ENCODE results near the gene NOC4L. TPM values are rescaled to one million over a fixed set of nuclear protein-coding genes. Genes with fewer than 3 reads are reported as not detected.

Gene NOC4L
- total and polyA plus RNA-seq, 2 of the 4 experiments (the other 2 are of a cell fraction): 5.2 to 13.4 TPM

DNA sequence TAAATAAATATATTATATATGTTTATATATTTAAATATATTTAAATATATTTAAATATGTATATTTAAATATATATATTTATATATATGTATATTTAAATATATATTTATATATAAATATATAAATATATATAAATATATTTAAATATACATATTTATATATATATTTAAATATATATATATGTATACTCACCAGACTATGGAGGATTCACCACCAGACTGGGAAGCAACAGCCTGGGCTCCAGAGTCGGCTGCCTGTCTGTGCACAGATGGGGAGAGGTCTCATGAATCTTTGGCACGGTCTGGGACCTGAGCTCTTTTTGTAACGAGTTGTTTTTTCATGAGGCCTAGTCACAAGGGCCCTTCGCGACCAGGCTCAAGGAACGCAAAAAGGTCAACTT, 21.3 kb downstream of the NOC4L start:
- H3K4me3 ChIP-seq (ENCODE audit: insufficient read depth, low read depth, low read length): no peak overlapping the region
- POLR2A ChIA-PET (ENCODE audit: unreplicated experiment): no interaction called here
- H4K20me1 ChIP-seq (ENCODE audit: insufficient read depth, low read length): peaks cover 11% of the 10 kb centered on the region; the same call in 1 of the 2 replicates
- no peak overlapping the region for H3K9ac ChIP-seq (ENCODE audit: low read depth, low read length)
- H3K9me3 ChIP-seq (ENCODE audit: control insufficient read depth, insufficient read depth, low read length): no peaks in the 10 kb centered on the region
- H3K9me1 ChIP-seq (ENCODE audit: insufficient read depth, low read length): peaks cover 5% of the 10 kb centered on the region; the same call in 1 of the 2 replicates
- no peak overlapping the region for H3K23ac ChIP-seq (ENCODE audit: low read depth, low read length)
- no peak overlapping the region for H2BK120ac ChIP-seq (ENCODE audit: low read depth, low read length)
- peaks cover 13% of the 10 kb centered on the region for H3K4me1 ChIP-seq (ENCODE audit: control insufficient read depth, insufficient read depth, low read length)
- no peak overlapping the region for H2AK9ac ChIP-seq (replicated peaks; ENCODE audit: low read depth, low read length, poor library complexity)
- WGBS, 2 experiments (ENCODE audit: extremely low coverage in 2 of 2, insufficient read length in 1 of 2): 89% methylated on average over 5 of the region's 6 CpGs; no CpG with 5 or more reads in 1 of the 2 experiments
- no peak overlapping the region for H2AFZ ChIP-seq (replicated peaks; ENCODE audit: low read length, poor library complexity)
- H3K4me2 ChIP-seq (ENCODE audit: low read depth, low read length): no peak overlapping the region
- H2BK20ac ChIP-seq (ENCODE audit: low read depth, low read length): no peak overlapping the region
- CTCF ChIA-PET: no interaction called here
- H4K5ac ChIP-seq (ENCODE audit: low read depth, low read length): no peak overlapping the region
- no peak for ATAC-seq (ENCODE audit: low read depth)
- intact Hi-C loops (cut with micrococcal nuclease): no loop called here
- H3K14ac ChIP-seq (replicated peaks; ENCODE audit: low read depth, low read length): no peak overlapping the region
- in situ Hi-C loops (cut with MboI; ENCODE audit: low sequenced_read_pairs): no loop called here
- no peak overlapping the region for H4K8ac ChIP-seq (ENCODE audit: low read depth in 2 of 2, low read length in 2 of 2)
- dilution Hi-C loops (cut with HindIII; ENCODE audit: low sequenced_read_pairs, unreplicated experiment): no loop called here
- H3K56ac ChIP-seq (ENCODE audit: extremely low read depth, insufficient read depth, low read length): no peak overlapping the region
- no peak overlapping the region for H3K4ac ChIP-seq (ENCODE audit: low read depth, low read length)
- no peaks in the 10 kb centered on the region for H3K36me3 ChIP-seq (ENCODE audit: control insufficient read depth, insufficient read depth, low read length)
- H3K27ac ChIP-seq (ENCODE audit: insufficient read depth, low read length): no peak overlapping the region
- H3K27me3 ChIP-seq (ENCODE audit: control insufficient read depth, insufficient read depth, low read length): peaks cover 13% of the 10 kb centered on the region; the same call in 1 of the 2 replicates
- no peaks in the 10 kb centered on the region for H3K79me1 ChIP-seq (ENCODE audit: low read depth in 1 of 2, low read length in 2 of 2)
- BruUV-seq (replicated peaks): no TSS peak
- no peak overlapping the region for H2BK5ac ChIP-seq (ENCODE audit: low read depth, low read length, poor library complexity, severe bottlenecking)
- no peak overlapping the region for H2BK15ac ChIP-seq (ENCODE audit: low read depth, low read length)
- no peak for DNase-seq
- no peak overlapping the region for H3K18ac ChIP-seq (ENCODE audit: low read depth, low read length)
- H2AK5ac ChIP-seq (ENCODE audit: low read depth, low read length): no peak overlapping the region
- no peak overlapping the region for H4K91ac ChIP-seq (ENCODE audit: insufficient read depth, low read depth, low read length)
- no peak for TF ChIP-seq FOS (IDR thresholded peaks at IDR 0.05; ENCODE audit: low read depth, low read length)
- TF ChIP-seq BHLHE40 (IDR thresholded peaks at IDR 0.05; ENCODE audit: low read depth, low read length): no peak
- TF ChIP-seq POLR2A (IDR thresholded peaks at IDR 0.05; ENCODE audit: low read depth, low read length): no peak
